GM18526 (cell line): ENCODE data around the gene ST3GAL5.

ENCODE experiments used
- POLR2A ChIP-seq: IDR thresholded peaks from 3 replicates; pipeline ENCODE4 v1.6.1; 2011; ENCODE audit not compliant: insufficient read length; ENCODE audit errors: extremely low read depth

Gene ST3GAL5

DNA sequence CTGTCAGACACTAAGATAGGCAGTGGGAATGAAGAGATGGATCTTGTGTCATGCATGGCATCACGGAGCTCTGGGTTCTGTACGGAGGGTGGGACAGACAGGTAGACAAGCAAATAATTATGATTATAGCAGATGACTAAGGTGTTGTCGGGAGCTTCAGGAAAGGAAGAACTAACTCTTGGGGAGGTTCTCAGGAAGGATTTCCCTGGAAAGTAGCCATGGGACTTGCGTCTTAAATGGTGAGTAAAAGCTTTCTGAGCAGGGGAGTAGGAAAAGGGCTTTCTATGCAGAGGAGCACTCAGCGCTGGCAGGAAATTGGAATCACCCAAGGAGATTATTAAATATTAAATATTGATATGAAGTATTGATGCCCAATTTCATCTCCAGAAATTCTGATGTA is 99.5 kb downstream of the ST3GAL5 start:
- no peak for TF ChIP-seq POLR2A

DNA sequence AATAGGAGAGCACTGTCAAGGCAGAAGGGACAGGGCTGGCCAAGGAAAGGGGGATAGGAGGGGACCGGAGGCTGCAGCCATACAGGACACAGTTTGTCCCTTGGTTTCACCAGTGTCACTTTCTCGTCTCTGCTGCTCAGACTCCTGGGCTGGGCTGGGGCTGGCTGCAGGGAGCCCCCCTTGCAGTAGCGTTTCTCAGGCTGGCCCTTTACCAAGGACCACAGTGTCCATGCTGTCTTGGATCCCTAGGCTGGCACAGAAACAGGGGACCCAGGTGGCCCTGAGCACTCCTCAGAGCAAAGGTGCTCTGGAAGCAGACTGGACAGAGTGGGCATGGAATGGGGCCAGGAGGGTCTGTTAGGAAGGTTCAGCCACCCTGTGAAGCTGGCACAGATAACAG is 100.2 kb downstream of the ST3GAL5 start:
- TF ChIP-seq POLR2A: no peak

DNA sequence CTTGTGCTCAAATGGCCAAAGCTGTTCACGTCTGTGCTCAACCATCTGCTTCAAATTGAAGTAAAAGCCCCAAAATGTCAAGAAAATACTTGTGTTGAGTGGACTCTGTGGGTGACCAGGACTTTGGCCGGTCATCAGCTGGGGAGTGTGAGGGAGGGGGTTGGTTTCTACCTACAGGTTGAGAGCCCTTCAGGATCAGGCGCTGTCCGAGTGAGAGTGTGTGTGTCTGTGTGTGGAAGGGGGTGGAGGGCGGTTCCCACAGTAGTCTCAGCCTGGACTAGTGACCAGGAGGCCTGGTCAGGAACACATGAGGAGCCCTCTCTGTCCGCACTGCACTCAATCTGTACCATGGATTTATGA is 100.8 kb downstream of the ST3GAL5 start:
- no peak for TF ChIP-seq POLR2A

DNA sequence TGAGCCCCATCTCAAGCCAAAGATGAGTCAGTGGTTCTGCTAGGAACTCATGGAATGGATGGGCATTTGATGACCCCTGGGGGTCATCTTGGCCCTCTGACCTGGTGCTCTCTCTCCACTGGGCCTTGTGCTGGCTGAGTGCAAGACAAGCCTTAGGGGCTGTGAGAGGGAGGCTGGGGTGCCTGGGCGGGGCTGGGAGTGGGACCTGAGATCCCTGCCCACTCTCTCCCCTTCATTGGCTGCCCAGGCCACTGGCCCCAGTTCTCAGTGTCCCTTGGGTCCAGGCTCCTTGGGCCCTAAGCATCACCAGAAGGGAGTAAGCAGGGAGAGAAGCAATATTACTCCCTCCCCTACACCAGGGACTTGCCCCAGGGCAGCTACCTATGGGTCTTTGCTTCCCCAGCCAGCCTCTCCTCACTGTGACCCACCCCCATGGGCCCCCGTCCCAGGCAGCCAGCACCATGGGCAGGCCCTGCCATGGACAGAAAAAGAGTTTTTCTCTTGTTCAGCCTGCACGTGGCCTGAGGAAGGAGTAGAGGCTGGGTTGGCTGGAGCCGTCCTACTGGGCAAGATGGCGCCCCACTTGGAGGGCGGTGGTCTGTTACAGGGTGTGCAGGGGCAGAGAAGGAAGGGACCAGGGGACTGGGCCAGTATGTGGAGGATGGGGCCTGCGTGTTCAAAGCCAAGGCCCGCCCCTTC is 101.4 kb downstream of the ST3GAL5 start:
- no peak for TF ChIP-seq POLR2A
